H9 (cell line): ENCODE results near the gene ASTN2. TPM values are rescaled to one million over a fixed set of nuclear protein-coding genes. Genes with fewer than 3 reads are reported as not detected.

Experiments
- DNase-seq: peaks from one replicate; pipeline ENCODE4 v3.0.0-alpha.2; 2017
- H2AFZ ChIP-seq: one replicate; pipeline ENCODE4 v1.6.1; 2013; ENCODE audit warnings: mild to moderate bottlenecking, low read length, control low read depth, moderate library complexity
- H2AK5ac ChIP-seq: 2 replicates; pipeline ENCODE4 v1.6.1; 2013; ENCODE audit warnings: low read length, control low read depth, mixed read lengths; ENCODE audit not compliant: insufficient read length
- H2BK120ac ChIP-seq: one replicate; pipeline ENCODE4 v1.6.1; 2013; ENCODE audit warnings: low read depth, mild to moderate bottlenecking, low read length, control low read depth, inconsistent platforms; ENCODE audit not compliant: poor library complexity, severe bottlenecking
- H2BK12ac ChIP-seq: 2 replicates; pipeline ENCODE4 v1.6.1; 2013; ENCODE audit warnings: low read length, control low read depth, mixed read lengths, low read depth; ENCODE audit not compliant: insufficient read length
- H2BK15ac ChIP-seq: 2 replicates; pipeline ENCODE4 v1.6.1; 2013; ENCODE audit warnings: low read depth, low read length, control low read depth
- H2BK20ac ChIP-seq: one replicate; pipeline ENCODE4 v1.6.1; 2013; ENCODE audit warnings: low read depth, mild to moderate bottlenecking, low read length, control low read depth, inconsistent platforms; ENCODE audit not compliant: poor library complexity, severe bottlenecking
- H2BK5ac ChIP-seq: 2 replicates; pipeline ENCODE4 v1.6.1; 2013; ENCODE audit warnings: low read length, control low read depth, mixed read lengths; ENCODE audit not compliant: insufficient read length
- H3K14ac ChIP-seq: 2 replicates; pipeline ENCODE4 v1.6.1; 2013; ENCODE audit warnings: low read length, control low read depth; ENCODE audit not compliant: insufficient read depth
- H3K18ac ChIP-seq: 2 replicates; pipeline ENCODE4 v1.6.1; 2013; ENCODE audit warnings: low read depth, mild to moderate bottlenecking, mixed read lengths, low read length, control low read depth; ENCODE audit not compliant: insufficient read length
- H3K23ac ChIP-seq: 2 replicates; pipeline ENCODE4 v1.6.1; 2013; ENCODE audit warnings: low read length, control low read depth, mixed read lengths, low read depth; ENCODE audit not compliant: insufficient read length
- H3K23me2 ChIP-seq: 2 replicates; pipeline ENCODE4 v1.6.1; 2013; ENCODE audit warnings: low read depth, mild to moderate bottlenecking, mixed read lengths, low read length, control low read depth; ENCODE audit not compliant: insufficient read length, poor library complexity, severe bottlenecking
- H3K27ac ChIP-seq: 2 replicates; pipeline ENCODE4 v1.5.1; 2013; ENCODE audit warnings: low read length, control low read depth, mixed read lengths, low read depth; ENCODE audit not compliant: insufficient read length
- H3K27me3 ChIP-seq: 2 replicates; pipeline ENCODE4 v1.6.1; 2013; ENCODE audit warnings: low read length, control low read depth, inconsistent platforms; ENCODE audit not compliant: insufficient read depth
- H3K4ac ChIP-seq: 2 replicates; pipeline ENCODE4 v1.6.1; 2013; ENCODE audit warnings: low read depth, mild to moderate bottlenecking, control low read depth, inconsistent platforms, low read length, moderate library complexity
- H3K4me1 ChIP-seq: 2 replicates; pipeline ENCODE4 v1.6.1; 2013; ENCODE audit warnings: low read length, control low read depth, inconsistent platforms; ENCODE audit not compliant: insufficient read depth
- H3K4me2 ChIP-seq: 2 replicates; pipeline ENCODE4 v1.6.1; 2013; ENCODE audit warnings: low read length, control low read depth, mixed read lengths; ENCODE audit not compliant: insufficient read length, insufficient read depth
- H3K56ac ChIP-seq: 2 replicates; pipeline ENCODE4 v1.6.1; 2013; ENCODE audit warnings: low read depth, mild to moderate bottlenecking, mixed read lengths, low read length, control low read depth; ENCODE audit not compliant: insufficient read length
- H3K79me1 ChIP-seq: 2 replicates; pipeline ENCODE4 v1.6.1; 2013; ENCODE audit warnings: low read depth, mild to moderate bottlenecking, moderate library complexity, low read length, control low read depth, inconsistent platforms; ENCODE audit not compliant: insufficient read depth, poor library complexity, severe bottlenecking
- H3K79me2 ChIP-seq: 2 replicates; pipeline ENCODE4 v1.6.1; 2013; ENCODE audit warnings: low read length, control low read depth, inconsistent platforms; ENCODE audit not compliant: insufficient read depth
- H3K9ac ChIP-seq: 2 replicates; pipeline ENCODE4 v1.6.1; 2013; ENCODE audit warnings: low read length, control low read depth, mixed read lengths; ENCODE audit not compliant: insufficient read length; ENCODE audit errors: extremely low read depth
- H3K9me3 ChIP-seq: one replicate; pipeline ENCODE4 v1.6.1; 2013; ENCODE audit warnings: low read depth, low read length, inconsistent platforms; ENCODE audit not compliant: control insufficient read depth
- H3T11ph ChIP-seq: one replicate; pipeline ENCODE4 v1.6.1; 2013; ENCODE audit warnings: mild to moderate bottlenecking, low read length, control low read depth, inconsistent platforms
- H4K20me1 ChIP-seq: one replicate; pipeline ENCODE4 v1.6.1; 2013; ENCODE audit not compliant: control insufficient read depth, insufficient read length, insufficient read depth
- H4K5ac ChIP-seq: 2 replicates; pipeline ENCODE4 v1.6.1; 2013; ENCODE audit warnings: low read depth, mild to moderate bottlenecking, mixed read lengths, low read length, control low read depth; ENCODE audit not compliant: insufficient read length
- H4K8ac ChIP-seq: replicated peaks from 2 replicates; pipeline ENCODE4 v1.6.1; 2013; ENCODE audit warnings: low read length, control low read depth, mixed read lengths, low read depth; ENCODE audit not compliant: insufficient read length
- H4K91ac ChIP-seq: 2 replicates; pipeline ENCODE4 v1.6.1; 2013; ENCODE audit warnings: low read depth, mild to moderate bottlenecking, moderate library complexity, mixed read lengths, low read length, control low read depth; ENCODE audit not compliant: insufficient read length
- H3K27ac Mint-ChIP-seq, 3 experiments: 2 replicates in 2 of 3; 3 replicates in 1 of 3; pipeline ENCODE4 v1.8.0; 2020 to 2021; ENCODE audit warnings: mixed read lengths in 3 of 3, mild to moderate bottlenecking in 1 of 3, moderate library complexity in 1 of 3
- H3K27me3 Mint-ChIP-seq: 2 replicates; pipeline ENCODE4 v1.8.0; 2021; ENCODE audit warnings: low read depth, mild to moderate bottlenecking, moderate library complexity, mixed read lengths
- H3K36me3 Mint-ChIP-seq, 3 experiments: 2 replicates in 2 of 3; 3 replicates in 1 of 3; pipeline ENCODE4 v1.8.0; 2020 to 2021; ENCODE audit warnings: low read depth in 3 of 3, mixed read lengths in 3 of 3; ENCODE audit not compliant: insufficient read depth in 1 of 3
- H3K4me1 Mint-ChIP-seq, 2 experiments: 2 replicates each; pipeline ENCODE4 v1.8.0; 2020; ENCODE audit warnings: mixed read lengths in 2 of 2
- H3K4me3 Mint-ChIP-seq, 2 experiments: 2 replicates in 1 of 2; 3 replicates in 1 of 2; pipeline ENCODE4 v1.8.0; 2020 to 2021; ENCODE audit warnings: mild to moderate bottlenecking in 2 of 2, mixed read lengths in 2 of 2, moderate library complexity in 1 of 2
- H3K9me3 Mint-ChIP-seq, 2 experiments: 2 replicates in 1 of 2; 3 replicates in 1 of 2; pipeline ENCODE4 v1.8.0; 2020; ENCODE audit warnings: mild to moderate bottlenecking in 2 of 2, mixed read lengths in 2 of 2, moderate library complexity in 1 of 2
- WGBS: extraction: QIAGEN DNeasy Blood & Tissue Kit; methylation state at CpG from one replicate; pipeline ENCODE4 v1.1.7; 2013; ENCODE audit warnings: missing lambda C conversion rate, low lambda C conversion rate, mixed read lengths; ENCODE audit not compliant: insufficient read length; ENCODE audit errors: extremely low coverage; 5-methylcytosine and 5-hydroxymethylcytosine counted together
- total RNA-seq: library from RNA; stranded (reverse); gene quantifications from 2 replicates; pipeline ENCODE4 v1.2.1, GENCODE V29; 2021
- TF ChIP-seq, protein P1 (sequence below): fragments of 200-600 bp; sonication (generic); conservative IDR thresholded peaks from 3 replicates; pipeline ENCODE4 v1.8.0; 2021; ENCODE audit warnings: antibody characterized with exemption, mild to moderate bottlenecking

ASTN2 gene
- total RNA-seq, 1 experiment from 2014 or later: 9.7 TPM

DNA sequence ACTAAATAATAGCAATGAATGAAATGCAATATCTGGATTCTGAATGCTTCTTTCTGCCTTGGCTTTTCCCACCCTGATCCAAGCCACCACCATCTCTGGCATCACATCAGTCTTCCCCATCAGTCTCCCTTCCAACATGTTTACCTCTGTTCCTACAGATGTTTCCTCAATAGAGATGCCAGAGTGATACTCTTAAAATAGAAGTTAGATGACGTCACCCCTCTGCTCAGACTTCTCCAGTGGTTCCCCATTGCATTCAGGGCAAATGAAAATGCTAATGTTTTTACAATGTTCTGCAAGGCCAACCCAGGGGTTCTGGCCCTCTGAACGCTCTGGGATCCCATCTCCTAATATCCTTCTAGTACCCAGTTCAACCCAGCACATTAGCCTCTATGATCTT is 422.0 kb downstream of the ASTN2 start:
- no peaks in the 10 kb centered on the region for H3K9me3 ChIP-seq
- H4K20me1 ChIP-seq: no peaks in the 10 kb centered on the region
- TF ChIP-seq, protein P1, sequence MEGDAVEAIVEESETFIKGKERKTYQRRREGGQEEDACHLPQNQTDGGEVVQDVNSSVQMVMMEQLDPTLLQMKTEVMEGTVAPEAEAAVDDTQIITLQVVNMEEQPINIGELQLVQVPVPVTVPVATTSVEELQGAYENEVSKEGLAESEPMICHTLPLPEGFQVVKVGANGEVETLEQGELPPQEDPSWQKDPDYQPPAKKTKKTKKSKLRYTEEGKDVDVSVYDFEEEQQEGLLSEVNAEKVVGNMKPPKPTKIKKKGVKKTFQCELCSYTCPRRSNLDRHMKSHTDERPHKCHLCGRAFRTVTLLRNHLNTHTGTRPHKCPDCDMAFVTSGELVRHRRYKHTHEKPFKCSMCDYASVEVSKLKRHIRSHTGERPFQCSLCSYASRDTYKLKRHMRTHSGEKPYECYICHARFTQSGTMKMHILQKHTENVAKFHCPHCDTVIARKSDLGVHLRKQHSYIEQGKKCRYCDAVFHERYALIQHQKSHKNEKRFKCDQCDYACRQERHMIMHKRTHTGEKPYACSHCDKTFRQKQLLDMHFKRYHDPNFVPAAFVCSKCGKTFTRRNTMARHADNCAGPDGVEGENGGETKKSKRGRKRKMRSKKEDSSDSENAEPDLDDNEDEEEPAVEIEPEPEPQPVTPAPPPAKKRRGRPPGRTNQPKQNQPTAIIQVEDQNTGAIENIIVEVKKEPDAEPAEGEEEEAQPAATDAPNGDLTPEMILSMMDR: no peak
- no peak overlapping the region for H4K5ac ChIP-seq
- no peak overlapping the region for H4K91ac ChIP-seq
- no peaks in the 10 kb centered on the region for H3K27me3 ChIP-seq
- no peaks in the 10 kb centered on the region for H3K79me1 ChIP-seq
- no peak overlapping the region for H2BK5ac ChIP-seq
- no peak overlapping the region for H2AFZ ChIP-seq
- no peak overlapping the region for H3K56ac ChIP-seq
- no peak overlapping the region for H3K4me2 ChIP-seq
- H3K27ac ChIP-seq: no peak overlapping the region
- Mint-ChIP-seq H3K27ac (0 out of 7 replicates have a peak overlapping the region, but pooled peaks of 1 of the 3 experiments have one; percentile 1), H3K36me3 (no peaks in the 10 kb centered on the region), H3K4me3 (no peak overlapping the region), H3K27me3 (no peaks in the 10 kb centered on the region), H3K9me3 (no peaks in the 10 kb centered on the region), H3K4me1 (peaks cover 9 to 15% of the 10 kb centered on the region in 2 experiments)
- H2BK120ac ChIP-seq: no peak overlapping the region
- H2AK5ac ChIP-seq: no peak overlapping the region
- H3K14ac ChIP-seq: no peak overlapping the region
- no peaks in the 10 kb centered on the region for H3K79me2 ChIP-seq
- H3K23me2 ChIP-seq: no peaks in the 10 kb centered on the region
- no peak overlapping the region for H4K8ac ChIP-seq
- H3K18ac ChIP-seq: no peak overlapping the region
- no peak overlapping the region for H2BK20ac ChIP-seq
- no peak overlapping the region for H2BK12ac ChIP-seq
- no peak overlapping the region for H2BK15ac ChIP-seq
- WGBS: no CpG with 5 or more reads among the region's 2 CpGs
- no peak overlapping the region for H3T11ph ChIP-seq
- DNase-seq: no peak
- no peak overlapping the region for H3K23ac ChIP-seq
- H3K4me1 ChIP-seq: peaks cover 5% of the 10 kb centered on the region
- H3K9ac ChIP-seq: no peak overlapping the region
- no peak overlapping the region for H3K4ac ChIP-seq
